HS-5 (cell line): ENCODE measurements around the gene RAD52.

Source experiments
- DNase-seq: peaks from one replicate; pipeline ENCODE4 v3.0.0-alpha.2; 2012; ENCODE audit warnings: low read depth

Gene RAD52

DNA sequence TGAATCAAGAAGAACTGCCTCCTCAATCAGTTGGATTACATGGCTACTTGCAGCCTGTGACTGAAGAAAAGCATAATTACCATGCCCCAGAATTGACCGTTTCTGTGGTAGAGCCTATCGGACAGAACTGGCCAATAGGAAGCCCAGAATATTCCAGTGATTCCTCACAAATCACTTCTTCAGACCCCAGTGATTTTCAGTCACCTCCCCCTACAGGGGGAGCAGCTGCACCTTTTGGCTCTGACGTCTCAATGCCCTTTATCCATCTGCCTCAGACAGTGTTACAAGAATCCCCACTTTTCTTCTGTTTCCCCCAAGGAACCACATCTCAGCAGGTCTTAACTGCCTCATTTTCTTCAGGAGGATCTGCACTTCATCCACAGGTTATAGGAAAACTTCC is 80.8 kb downstream of the RAD52 start:
- no peak for DNase-seq

DNA sequence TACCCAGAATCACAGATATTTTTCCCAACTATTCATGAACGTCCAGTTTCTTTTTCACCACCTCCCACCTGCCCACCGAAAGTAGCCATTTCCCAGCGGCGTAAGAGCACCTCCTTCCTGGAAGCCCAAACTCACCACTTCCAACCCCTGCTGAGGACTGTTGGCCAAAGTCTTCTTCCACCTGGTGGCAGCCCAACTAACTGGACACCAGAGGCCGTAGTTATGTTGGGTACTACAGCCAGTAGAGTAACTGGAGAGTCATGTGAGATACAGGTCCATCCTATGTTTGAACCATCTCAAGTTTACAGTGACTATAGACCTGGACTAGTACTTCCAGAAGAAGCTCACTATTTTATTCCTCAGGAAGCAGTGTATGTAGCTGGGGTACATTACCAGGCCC is 81.6 kb downstream of the RAD52 start:
- no peak for DNase-seq

DNA sequence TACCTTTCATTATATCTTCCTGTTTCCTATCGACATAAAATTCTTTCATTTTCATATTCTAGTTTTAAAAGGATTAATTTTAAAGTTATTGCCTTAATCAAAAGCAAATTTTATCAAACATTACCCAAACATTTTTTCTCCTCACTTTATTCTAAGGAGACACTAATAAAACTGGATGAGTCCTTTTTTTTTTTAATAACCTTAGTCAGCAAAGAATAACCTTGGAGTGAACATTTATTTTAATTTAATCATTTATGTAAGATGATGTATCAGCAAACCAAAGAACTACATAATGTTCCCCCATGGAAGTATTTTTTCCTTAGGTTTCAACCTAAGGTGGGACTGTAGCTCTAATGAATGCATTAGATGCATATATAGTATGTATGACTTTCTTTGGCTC is 83.9 kb downstream of the RAD52 start:
- no peak for DNase-seq

DNA sequence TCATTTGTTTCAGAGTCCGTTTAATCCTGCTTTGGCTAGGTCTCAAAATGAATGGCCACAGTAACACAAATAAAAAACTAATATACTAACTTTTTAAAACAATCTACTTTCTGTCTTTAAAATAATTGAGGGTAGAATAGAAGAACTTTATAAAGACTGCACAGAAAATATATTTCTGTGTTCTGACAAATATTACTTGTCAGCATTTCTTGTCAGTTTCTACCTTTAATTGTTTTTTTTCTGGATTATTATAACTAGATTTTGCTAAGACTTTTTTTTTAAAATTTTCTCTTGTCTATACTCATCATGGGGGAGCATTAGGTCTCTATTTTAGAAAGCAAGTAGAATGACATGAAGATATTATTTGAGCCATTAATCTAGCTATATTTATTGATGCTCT is 86.2 kb downstream of the RAD52 start:
- no peak for DNase-seq

DNA sequence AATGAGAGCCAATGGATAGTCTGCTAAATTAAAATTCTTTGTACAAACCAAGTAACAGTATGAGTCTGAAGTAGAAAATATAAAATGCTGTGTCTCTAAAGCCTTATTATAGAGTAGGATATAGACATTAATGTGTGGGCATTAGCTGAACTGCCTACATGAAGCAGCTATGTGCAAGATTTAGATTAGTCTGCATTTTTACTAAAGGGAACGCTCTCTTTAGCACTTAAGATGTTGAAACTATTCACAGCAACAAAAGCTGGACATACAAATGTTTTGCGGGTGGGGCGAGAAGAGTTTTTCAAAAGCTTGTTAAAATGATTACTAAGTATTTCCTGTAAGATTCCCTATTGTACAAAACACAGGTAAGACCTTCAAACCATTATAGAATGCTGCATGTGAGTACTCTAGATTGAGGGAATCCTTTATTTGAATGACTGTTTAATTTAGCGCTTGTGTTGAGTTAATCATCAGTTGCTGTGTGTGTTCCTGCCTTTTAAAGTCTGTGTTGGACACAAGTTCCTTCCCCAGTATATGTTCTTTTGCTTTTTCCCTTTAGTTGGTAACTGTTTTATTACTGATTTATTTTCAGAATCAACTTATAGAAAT is 87.1 kb downstream of the RAD52 start:
- DNase-seq = no peak
